D721Med (cell line): ENCODE measurements around the gene CACNB2.

Experiments
- DNase-seq: peaks from one replicate; pipeline ENCODE4 v3.0.0; 2011; ENCODE audit warnings: low spot score; ENCODE audit not compliant: insufficient read length
- FAIRE-seq: peaks from 2 replicates; lab custom pipeline; 2011; peaks lifted over from hg19 to GRCh38; lab: Jason Lieb, UNC
- CTCF ChIP-seq: IDR thresholded peaks from 2 replicates; pipeline ENCODE4 v1.5.1; 2012; ENCODE audit warnings: mild to moderate bottlenecking, control low read depth; ENCODE audit not compliant: insufficient read depth; ENCODE audit errors: missing control alignments

CACNB2 gene

GRCh38 chr10:18325889-18326531 is 185.8 kb downstream of the CACNB2 start:
- FAIRE-seq (no peak), DNase-seq (no peak)
- no peak for TF ChIP-seq CTCF

- DNase-seq (no peak), FAIRE-seq (peak; percentile 74)
- TF ChIP-seq CTCF: no peak
Observed at GRCh38 chr10:18328941-18329340, 188.7 kb downstream of the CACNB2 start.

- no peak for DNase-seq
- no peak for TF ChIP-seq CTCF
- no peak for FAIRE-seq
Observed at GRCh38 chr10:18332048-18332447, 191.8 kb downstream of the CACNB2 start.

GRCh38 chr10:18332484-18332883 is 192.3 kb downstream of the CACNB2 start:
- DNase-seq (no peak), FAIRE-seq (no peak)
- no peak for TF ChIP-seq CTCF

GRCh38 chr10:18333621-18334020 is 193.4 kb downstream of the CACNB2 start:
- FAIRE-seq: peak; percentile 25
- no peak for TF ChIP-seq CTCF
- no peak for DNase-seq

- FAIRE-seq (no peak), DNase-seq (no peak)
Observed at GRCh38 chr10:18334116-18334867, 194.1 kb downstream of the CACNB2 start.

More at GRCh38 chr10:18334116-18334867, 194.1 kb downstream of the CACNB2 start:
- TF ChIP-seq CTCF: no peak
